K562 (cell line): Measurements from ENCODE around the gene FBXO46. TPM values are rescaled to one million over a fixed set of nuclear protein-coding genes. Genes with fewer than 3 reads are reported as not detected.

Experiments
- CC2D1A ChIP-seq: fragments of 450-650 bp; IDR thresholded peaks from 2 replicates; pipeline ENCODE4 v1.6.1; 2017; ENCODE audit warnings: mild to moderate bottlenecking
- ELF2 ChIP-seq: fragments of 250-450 bp; sonication (Bioruptor Pico); IDR thresholded peaks from 2 replicates; pipeline ENCODE4 v1.5.0; 2021; ENCODE audit warnings: mild to moderate bottlenecking
- EP400 ChIP-seq: fragments of 450-650 bp; IDR thresholded peaks from 2 replicates; pipeline ENCODE4 v1.6.1; 2017; ENCODE audit warnings: antibody characterized with exemption, mild to moderate bottlenecking, moderate library complexity
- ETS1 ChIP-seq: conservative IDR thresholded peaks from 2 replicates; pipeline ENCODE4 v1.6.1; 2011; ENCODE audit warnings: low read depth, mild to moderate bottlenecking, low read length; ENCODE audit not compliant: control insufficient read depth
- ETV1 ChIP-seq: fragments of 450-650 bp; conservative IDR thresholded peaks from 2 replicates; pipeline ENCODE4 v1.6.1; 2016; ENCODE audit warnings: missing genetic modification characterization, control low read depth, low read depth, missing compliant biosample characterization
- FOXA3 ChIP-seq, 2 experiments: fragments of 450-650 bp in 1 of 2; sonication (generic) in 1 of 2; formaldehyde crosslinking; IDR thresholded peaks in 1 of 2; conservative IDR thresholded peaks in 1 of 2; 2 replicates each; pipeline versions ENCODE4 v1.4.0 to v1.8.0; 2020 to 2022; ENCODE audit warnings: mild to moderate bottlenecking in 2 of 2, missing genetic modification reagents in 1 of 2
- FOXP1 ChIP-seq: sonication (generic); formaldehyde crosslinking; IDR thresholded peaks from 2 replicates; pipeline ENCODE4 v1.8.0; 2022; ENCODE audit warnings: mild to moderate bottlenecking, missing genetic modification reagents
- HMG20B ChIP-seq: fragments of 250-450 bp; sonication (Bioruptor Pico); IDR thresholded peaks from 2 replicates; pipeline ENCODE4 v1.5.0; 2021; ENCODE audit warnings: mild to moderate bottlenecking
- JUN ChIP-seq, 2 experiments: sonication (generic) in 1 of 2; formaldehyde crosslinking in 1 of 2; IDR thresholded peaks; 2 replicates each; pipeline versions ENCODE4 v1.6.1 to v1.8.0; 2012 to 2022; ENCODE audit warnings: borderline replicate concordance in 2 of 2, mild to moderate bottlenecking in 2 of 2, improper control_type of control experiment in 1 of 2, low read depth in 1 of 2, low read length in 1 of 2, missing genetic modification reagents in 1 of 2
- MBD2 ChIP-seq: sonication (generic); IDR thresholded peaks from 2 replicates; pipeline ENCODE4 v1.6.1; 2016; ENCODE audit warnings: low read depth, borderline replicate concordance
- MTA3 ChIP-seq: fragments of 450-650 bp; formaldehyde crosslinking; IDR thresholded peaks from 2 replicates; pipeline ENCODE4 v1.6.1; 2017; ENCODE audit warnings: mild to moderate bottlenecking, borderline replicate concordance
- NR2C2 ChIP-seq, 2 experiments: fragments of 200-800 bp in 1 of 2; sonication (Bioruptor generic) in 1 of 2; sonication (generic) in 1 of 2; formaldehyde crosslinking in 1 of 2; IDR thresholded peaks; 2 replicates each; pipeline versions ENCODE4 v1.6.1 to v1.8.0; 2016 to 2022; ENCODE audit warnings: mild to moderate bottlenecking in 1 of 2, missing compliant biosample characterization in 1 of 2, missing genetic modification characterization in 1 of 2, missing genetic modification reagents in 1 of 2
- NR3C1 ChIP-seq: sonication (generic); formaldehyde crosslinking; IDR thresholded peaks from 2 replicates; pipeline ENCODE4 v1.8.1; 2022; ENCODE audit warnings: missing genetic modification reagents
- NRF1 ChIP-seq, 2 experiments: fragments of 450-650 bp; IDR thresholded peaks in 1 of 2; conservative IDR thresholded peaks in 1 of 2; 2 replicates each; pipeline ENCODE4 v1.6.1; 2014; ENCODE audit warnings: mild to moderate bottlenecking in 2 of 2
- PRMT5 ChIP-seq: sonication (generic); formaldehyde crosslinking; IDR thresholded peaks from 2 replicates; pipeline ENCODE4 v1.5.0; 2020; ENCODE audit warnings: missing genetic modification reagents
- RAD51 ChIP-seq: fragments of 450-650 bp; IDR thresholded peaks from 2 replicates; pipeline ENCODE4 v1.7.1; 2016; ENCODE audit warnings: low read depth, mild to moderate bottlenecking, borderline replicate concordance
- RBBP5 ChIP-seq: fragments of 200-600 bp; sonication (generic); IDR thresholded peaks from 2 replicates; pipeline ENCODE4 v1.6.1; 2012; ENCODE audit warnings: borderline replicate concordance, mild to moderate bottlenecking, low read length, control low read depth, inconsistent platforms; ENCODE audit not compliant: insufficient read depth, poor library complexity, severe bottlenecking
- SIN3B ChIP-seq: fragments of 450-650 bp; IDR thresholded peaks from 2 replicates; pipeline ENCODE4 v1.6.1; 2017; ENCODE audit warnings: low read depth, mild to moderate bottlenecking, moderate library complexity
- SRF ChIP-seq, 2 experiments: fragments of 250-450, 450-650 bp in 1 of 2; sonication (Bioruptor Pico) in 1 of 2; sonication (generic) in 1 of 2; formaldehyde crosslinking; IDR thresholded peaks; 2 replicates each; pipeline versions ENCODE4 v1.5.0 to v1.5.1; 2020 to 2022; ENCODE audit warnings: mild to moderate bottlenecking in 1 of 2, missing genetic modification reagents in 1 of 2
- SUPT5H ChIP-seq: fragments of 450-650 bp; IDR thresholded peaks from 2 replicates; pipeline ENCODE4 v1.6.1; 2016
- TBP ChIP-seq: optimal IDR thresholded peaks from 2 replicates; pipeline ENCODE3; 2011; ENCODE audit warnings: low read depth, low read length, improper control_type of control experiment
- ZBTB7A ChIP-seq: IDR thresholded peaks from 2 replicates; pipeline ENCODE4 v1.6.1; 2011; ENCODE audit warnings: low read depth, mild to moderate bottlenecking, low read length, moderate library complexity, borderline replicate concordance; ENCODE audit not compliant: control insufficient read depth
- ZNF232 ChIP-seq: sonication (generic); formaldehyde crosslinking; IDR thresholded peaks from 2 replicates; pipeline ENCODE4 v1.8.0; 2022; ENCODE audit warnings: mild to moderate bottlenecking, missing genetic modification reagents
- polyA plus RNA-seq, 8 experiments: library from polyadenylated mRNA; depleted of rRNA in 4 of 8; stranded (reverse) in 5 of 8; unstranded in 3 of 8; fragments of >200 nt; fragmentation: Nextera tagmentation in 2 of 8; fragmentation: Illumina TruSeq in 1 of 8; extraction: Ambion mirVana in 2 of 8; extraction: Trizol in 1 of 8; gene quantifications; 2 replicates each; pipeline versions ENCODE4 v1.2.1 to v1.2.3, GENCODE V29; 2011 to 2014; ENCODE audit warnings: inconsistent platforms in 1 of 8, missing spikeins in 1 of 8
- total RNA-seq, 7 experiments: library from RNA; depleted of rRNA in 6 of 7; stranded (reverse); fragments of >200 nt in 6 of 7; fragmentation: Illumina TruSeq in 2 of 7; extraction: Trizol in 2 of 7; gene quantifications; 2 replicates each; pipeline versions ENCODE4 v1.2.1 to v1.2.3, GENCODE V29; 2011 to 2021; ENCODE audit warnings: low replicate concordance in 1 of 7
- TF ChIP-seq, protein P1 (sequence below): sonication (generic); formaldehyde crosslinking; IDR thresholded peaks from 2 replicates; pipeline ENCODE4 v1.9.0; 2022; ENCODE audit warnings: mild to moderate bottlenecking, missing genetic modification reagents

FBXO46 gene
- total and polyA plus RNA-seq, 9 of the 15 experiments (the other 6 are each of a cell fraction or from before 2014, with no cell fraction given) = 1.5 to 36.1 (median 7.3) TPM

DNA sequence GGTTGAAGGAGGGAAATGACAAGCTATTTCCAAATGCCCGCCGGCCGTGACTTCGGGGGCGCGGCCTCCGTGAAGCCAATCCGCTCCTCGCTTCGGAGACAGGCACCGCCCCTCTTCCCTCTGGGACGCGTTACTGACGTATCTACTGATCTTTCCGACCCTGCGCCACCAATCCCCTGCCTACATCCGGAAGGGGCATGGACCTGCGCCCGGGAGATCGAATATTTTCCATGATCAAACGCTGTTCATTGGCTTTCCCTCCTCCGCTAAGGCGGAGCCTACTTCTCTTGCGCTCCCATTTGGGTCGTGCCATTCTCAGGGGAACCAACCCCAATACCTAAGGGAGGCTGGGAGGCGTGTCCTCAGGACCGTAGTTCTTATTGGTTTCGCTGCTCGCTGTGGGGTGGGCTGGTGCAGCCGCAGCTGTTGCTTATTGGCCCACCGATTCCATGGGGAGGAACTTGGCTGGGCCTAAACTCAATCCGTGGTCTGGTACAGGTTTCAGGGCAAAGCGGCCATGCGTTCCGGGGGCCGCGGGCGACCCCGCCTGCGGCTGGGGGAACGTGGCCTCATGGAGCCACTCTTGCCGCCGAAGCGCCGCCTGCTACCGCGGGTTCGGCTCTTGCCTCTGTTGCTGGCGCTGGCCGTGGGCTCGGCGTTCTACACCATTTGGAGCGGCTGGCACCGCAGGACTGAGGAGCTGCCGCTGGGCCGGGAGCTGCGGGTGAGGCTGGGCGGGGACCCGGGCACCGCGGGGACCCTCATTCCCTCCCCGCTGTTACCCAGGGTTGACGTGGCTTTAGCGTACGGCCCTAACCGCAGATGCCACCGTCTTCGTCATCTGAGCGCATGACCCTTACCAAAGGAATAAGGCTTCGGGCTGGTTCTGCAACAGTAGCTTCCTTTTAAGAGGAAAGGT is 38.2 kb downstream of the FBXO46 start, which contains the start of gene QPCTL (continued):
- TF ChIP-seq NR2C2 (CRISPR knock-in tag; IDR thresholded peaks at IDR 0.05) = no peak
- peak; percentile 50; the same call in 1 of the 2 replicates for TF ChIP-seq NR2C2 (tag; IDR thresholded peaks at IDR 0.05)
- TF ChIP-seq TBP = peak; percentile 70
- TF ChIP-seq MTA3 = peak; percentile 41; the same call in 1 of the 2 replicates
- TF ChIP-seq ZNF232 (CRISPR knock-in tag) = 0 out of 2 replicates have a peak, but pooled peaks have one; percentile 58
- TF ChIP-seq FOXP1 (CRISPR knock-in tag) = peak; percentile 76; the same call in 1 of the 2 replicates
- peak; percentile 88 to 90 for TF ChIP-seq NRF1 (conservative IDR thresholded peaks at IDR 0.05 in 1 of 2, IDR thresholded peaks at IDR 0.05 in 1 of 2)
- TF ChIP-seq NR3C1 (CRISPR knock-in tag) = no peak
- TF ChIP-seq ETS1 = peak; percentile 20; the same call in 1 of the 2 replicates
- peak; percentile 49; the same call in 1 of the 2 replicates for TF ChIP-seq JUN (IDR thresholded peaks at IDR 0.05; ENCODE audit: borderline replicate concordance, low read depth, low read length)
- peak; percentile 71; the same call in 1 of the 2 replicates for TF ChIP-seq JUN (CRISPR knock-in tag; IDR thresholded peaks at IDR 0.05; ENCODE audit: borderline replicate concordance)
- peak; percentile 51 for TF ChIP-seq RBBP5
- TF ChIP-seq ZBTB7A = peak; percentile 91
- TF ChIP-seq ETV1 (tag) = no peak; the same call in 1 of the 2 replicates
- TF ChIP-seq SRF (CRISPR knock-in tag; IDR thresholded peaks at IDR 0.05) = 0 out of 4 replicates have a peak, but pooled peaks of 1 of the 2 experiments have one; percentile 55
- peak in 1 of 2 experiments; percentile 39; a peak in 1 of 4 replicates for TF ChIP-seq FOXA3 (CRISPR knock-in tag; conservative IDR thresholded peaks at IDR 0.05 in 1 of 2, IDR thresholded peaks at IDR 0.05 in 1 of 2)
- peak; percentile 87 for TF ChIP-seq SUPT5H
- peak; percentile 19; the same call in 1 of the 2 replicates for TF ChIP-seq RAD51
- 0 out of 2 replicates have a peak, but pooled peaks have one; percentile 32 for TF ChIP-seq ELF2 (CRISPR knock-in tag)
- peak; percentile 68; the same call in 1 of the 2 replicates for TF ChIP-seq EP400
- no peak for TF ChIP-seq HMG20B (CRISPR knock-in tag)
- TF ChIP-seq CC2D1A = peak; percentile 100
- peak; percentile 38; the same call in 1 of the 2 replicates for TF ChIP-seq SIN3B
- TF ChIP-seq, protein P1, sequence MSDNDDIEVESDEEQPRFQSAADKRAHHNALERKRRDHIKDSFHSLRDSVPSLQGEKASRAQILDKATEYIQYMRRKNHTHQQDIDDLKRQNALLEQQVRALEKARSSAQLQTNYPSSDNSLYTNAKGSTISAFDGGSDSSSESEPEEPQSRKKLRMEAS (CRISPR knock-in tag) = peak; percentile 72
- TF ChIP-seq PRMT5 (CRISPR knock-in tag) = no peak
- TF ChIP-seq MBD2 = peak; percentile 82; the same call in 1 of the 2 replicates
